Putamen (tissue), 1 donor: ENCODE data around the gene FAM169A.
"Not testable (repeated sequence)": the region's sequence is repeated elsewhere in the genome, so short reads cannot be mapped to it uniquely, and the experiment has no call there.

ENCODE experiments used
- DNase-seq: peaks from one replicate; pipeline ENCODE4 v3.0.0-alpha.2; 2016; ENCODE audit warnings: low spot score

The FAM169A gene

GRCh38 chr5:74869414-74869813 is 3.2 kb upstream of the FAM169A start:
- DNase-seq, result not testable (repeated sequence)

- no peak for DNase-seq
Measured at GRCh38 chr5:74866596-74867162, 492 bp upstream of the FAM169A start.

GRCh38 chr5:74865256-74865803 is 857 bp downstream of the FAM169A start:
- peak; percentile 30 for DNase-seq

GRCh38 chr5:74864823-74865222 is 1.4 kb downstream of the FAM169A start:
- DNase-seq, result peak; percentile 25

GRCh38 chr5:74863726-74864125 is 2.5 kb downstream of the FAM169A start:
- DNase-seq, result no peak

- no peak for DNase-seq
Measured at GRCh38 chr5:74862221-74862620, 4.0 kb downstream of the FAM169A start.

GRCh38 chr5:74856975-74857374 is 9.2 kb downstream of the FAM169A start:
- DNase-seq, result not testable (repeated sequence)

- no peak for DNase-seq
Measured at GRCh38 chr5:74853256-74853655, 12.9 kb downstream of the FAM169A start.

- DNase-seq, result no peak
Measured at GRCh38 chr5:74851684-74852353, 14.4 kb downstream of the FAM169A start.

- DNase-seq, result no peak
Measured at GRCh38 chr5:74850789-74851425, 15.3 kb downstream of the FAM169A start.

- DNase-seq, result no peak
Measured at GRCh38 chr5:74850030-74850429, 16.2 kb downstream of the FAM169A start.

- no peak for DNase-seq
Measured at GRCh38 chr5:74848553-74849025, 17.6 kb downstream of the FAM169A start.

- DNase-seq, result no peak
Measured at GRCh38 chr5:74839229-74839628, 27.0 kb downstream of the FAM169A start.

- DNase-seq, result no peak
Measured at GRCh38 chr5:74838262-74838661, 27.9 kb downstream of the FAM169A start.

GRCh38 chr5:74837115-74837514 is 29.1 kb downstream of the FAM169A start:
- DNase-seq, result no peak

GRCh38 chr5:74833537-74834266 is 32.5 kb downstream of the FAM169A start:
- no peak for DNase-seq

- no peak for DNase-seq
Measured at GRCh38 chr5:74829413-74829812, 36.8 kb downstream of the FAM169A start.

GRCh38 chr5:74822288-74822687 is 43.9 kb downstream of the FAM169A start:
- DNase-seq, result no peak

- DNase-seq, result no peak
Measured at GRCh38 chr5:74816875-74817274, 49.3 kb downstream of the FAM169A start.

GRCh38 chr5:74810915-74811314 is 55.3 kb downstream of the FAM169A start:
- DNase-seq, result no peak

- DNase-seq, result no peak
Measured at GRCh38 chr5:74801941-74802340, 64.2 kb downstream of the FAM169A start.

- no peak for DNase-seq
Measured at GRCh38 chr5:74801197-74801596, 65.0 kb downstream of the FAM169A start.
